LNCaP clone FGC (cell line): Measurements from ENCODE around the gene PBXIP1.

Experiments used
- DNase-seq: peaks from one replicate; pipeline ENCODE4 v3.0.0-alpha.2; 2011; ENCODE audit warnings: low read depth
- H3K4me3 ChIP-seq: 2 replicates; pipeline ENCODE4 v1.5.1; 2011; ENCODE audit warnings: mild to moderate bottlenecking, low read depth, low read length, control low read depth
- CTCF ChIP-seq: IDR thresholded peaks from 2 replicates; pipeline ENCODE4 v1.5.1; 2012; ENCODE audit warnings: mild to moderate bottlenecking; ENCODE audit not compliant: control insufficient read depth, insufficient read depth; ENCODE audit errors: extremely low read depth

PBXIP1 gene

GRCh38 chr1:154951901-154952657, 3.8 kb downstream of the PBXIP1 start:
- no peak for DNase-seq
- no peak overlapping the region for H3K4me3 ChIP-seq
- TF ChIP-seq CTCF, result no peak

DNA sequence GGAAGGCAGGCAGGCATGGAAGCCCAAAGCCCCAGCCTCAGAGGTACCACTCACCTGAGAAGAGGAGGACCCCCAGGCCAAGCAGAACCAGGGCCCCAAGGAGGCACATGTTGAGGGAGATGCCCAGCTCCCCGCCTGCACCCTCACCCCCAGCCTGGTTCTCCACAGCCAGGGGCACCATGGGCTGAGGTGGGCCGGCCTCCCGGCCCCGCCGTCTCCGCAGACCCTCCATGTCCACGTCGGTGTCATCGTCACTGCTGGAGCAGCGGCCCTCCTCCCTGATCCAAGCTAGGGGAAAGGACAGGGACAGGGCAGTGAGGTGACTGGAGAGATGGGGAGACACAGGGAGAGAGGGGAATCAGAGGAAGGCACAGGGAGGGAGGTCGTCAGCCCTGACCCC, 7.8 kb downstream of the PBXIP1 start:
- DNase-seq, result no peak
- H3K4me3 ChIP-seq, result no peak overlapping the region
- TF ChIP-seq CTCF, result no peak

GRCh38 chr1:154945962-154946850, 9.7 kb downstream of the PBXIP1 start:
- H3K4me3 ChIP-seq, result no peak overlapping the region
- no peak for DNase-seq
- no peak for TF ChIP-seq CTCF

GRCh38 chr1:154945160-154945961, 10.5 kb downstream of the PBXIP1 start:
- no peak overlapping the region for H3K4me3 ChIP-seq
- TF ChIP-seq CTCF, result no peak
- no peak for DNase-seq

DNA sequence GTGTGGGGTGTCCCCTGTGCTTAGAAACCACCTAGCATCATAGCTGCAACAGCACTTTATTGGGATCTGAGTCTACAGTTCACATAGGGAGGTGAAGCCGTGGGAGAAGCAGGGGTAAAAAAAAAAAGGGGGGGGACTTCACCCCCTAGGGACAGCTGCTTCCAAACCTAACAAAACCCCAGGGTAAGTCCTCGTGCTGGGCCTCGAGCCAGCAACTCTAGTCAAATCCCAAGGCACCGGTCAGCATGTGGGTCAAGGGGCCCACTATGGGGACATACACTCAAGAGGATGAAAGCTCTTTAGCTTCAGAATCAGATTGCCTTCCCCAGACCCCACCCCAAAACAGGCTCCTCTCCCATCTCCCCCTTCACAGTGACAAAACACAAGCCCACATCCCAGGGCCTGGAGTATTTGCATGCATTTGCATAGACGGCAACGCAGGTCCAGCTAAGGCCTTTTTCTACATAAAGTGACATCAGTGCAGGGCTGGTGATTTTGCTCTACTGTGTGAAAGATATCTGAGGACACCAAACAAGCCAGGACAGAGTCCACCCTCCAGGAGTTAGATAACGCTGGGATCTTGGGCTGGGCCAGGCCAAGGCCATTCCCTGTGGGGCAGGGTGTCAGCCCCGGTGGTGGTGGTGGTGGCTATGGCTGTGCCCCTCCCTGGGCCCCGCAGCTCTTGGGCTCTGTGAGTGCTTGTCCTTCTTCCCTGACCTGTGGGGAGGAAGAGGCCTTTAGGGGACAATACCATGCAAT, 11.3 kb downstream of the PBXIP1 start:
- no peak overlapping the region for H3K4me3 ChIP-seq
- DNase-seq, result no peak
- TF ChIP-seq CTCF, result no peak
